ENCODE measurements around the gene KDM8.
"Not testable (repeated sequence)": the region's sequence is repeated elsewhere in the genome, so short reads cannot be mapped to it uniquely, and the experiment has no call there.

GRCh38 chr16:27207121-27207520, 3.8 kb downstream of the KDM8 start:
- not testable (repeated sequence) for TF ChIP-seq CTCF, POLR2AphosphoS5, EP300, POLR2A (IDR thresholded peaks at IDR 0.05)

All from sigmoid colon (tissue), 4 donors.